CD4-positive, alpha-beta T cell treated with Interleukin-4 for 1 hour (primary cell): ENCODE data around the gene ZCCHC4.

Experiments
- DNase-seq, 2 donors: peaks; one replicate each; pipeline ENCODE4 v3.0.0-alpha.2; 2020 to 2022

ZCCHC4 gene

DNA sequence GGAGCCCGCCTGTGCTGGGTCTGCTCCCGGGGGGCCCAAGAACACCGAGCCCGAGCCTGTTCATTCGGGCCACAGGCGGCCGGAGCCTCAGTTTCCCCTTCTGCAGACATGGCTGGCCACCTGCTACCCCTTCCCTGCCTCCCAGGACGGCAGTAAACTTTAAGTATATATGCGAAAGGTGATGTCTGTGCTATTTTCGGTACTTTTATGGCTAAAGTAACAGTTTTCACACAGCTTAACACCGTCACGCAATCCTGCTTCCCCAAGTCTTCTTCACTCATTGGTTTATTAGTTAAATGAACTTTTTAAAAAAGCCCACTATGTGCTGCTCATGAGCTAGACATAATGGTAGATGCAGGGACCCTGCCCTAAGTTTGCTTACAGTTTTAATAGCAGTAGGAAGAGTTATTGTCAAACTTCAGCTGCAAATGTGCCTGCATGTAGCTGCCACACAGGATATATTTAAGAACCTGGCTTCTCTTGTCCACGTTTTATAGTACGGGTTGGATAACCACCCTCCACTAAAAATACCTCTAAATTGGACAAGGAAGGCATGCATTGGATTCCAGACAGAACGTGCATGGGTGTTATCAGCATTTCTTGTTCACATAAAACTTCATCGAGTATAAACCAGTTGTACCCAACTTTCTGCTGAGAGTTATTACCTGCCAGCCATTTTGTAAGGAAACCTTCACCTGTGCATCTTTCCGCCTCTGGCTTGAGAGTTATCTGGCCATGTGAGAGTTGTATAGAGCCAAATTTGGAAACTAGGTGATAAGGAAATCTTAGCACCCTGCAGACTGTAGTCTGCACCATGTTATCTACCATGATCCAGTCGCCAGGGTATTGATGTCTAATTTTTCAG is 65.2 kb downstream of the ZCCHC4 start:
- DNase-seq: no peak

DNA sequence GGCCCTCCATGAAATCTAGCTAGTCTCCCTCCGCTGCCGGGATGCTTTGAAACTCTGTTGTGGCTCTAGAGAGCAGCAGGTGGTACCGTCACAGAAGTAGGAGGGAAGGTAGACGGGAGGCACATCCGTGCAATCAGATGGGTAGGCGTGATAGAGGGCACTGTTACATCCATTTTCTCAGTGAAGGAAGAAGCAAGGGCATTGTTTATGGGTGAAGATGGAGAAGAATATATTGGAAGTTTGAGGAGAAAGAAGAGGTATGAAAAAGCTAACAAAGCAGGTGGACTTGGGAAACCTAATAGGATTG is 65.8 kb downstream of the ZCCHC4 start:
- no peak for DNase-seq

DNA sequence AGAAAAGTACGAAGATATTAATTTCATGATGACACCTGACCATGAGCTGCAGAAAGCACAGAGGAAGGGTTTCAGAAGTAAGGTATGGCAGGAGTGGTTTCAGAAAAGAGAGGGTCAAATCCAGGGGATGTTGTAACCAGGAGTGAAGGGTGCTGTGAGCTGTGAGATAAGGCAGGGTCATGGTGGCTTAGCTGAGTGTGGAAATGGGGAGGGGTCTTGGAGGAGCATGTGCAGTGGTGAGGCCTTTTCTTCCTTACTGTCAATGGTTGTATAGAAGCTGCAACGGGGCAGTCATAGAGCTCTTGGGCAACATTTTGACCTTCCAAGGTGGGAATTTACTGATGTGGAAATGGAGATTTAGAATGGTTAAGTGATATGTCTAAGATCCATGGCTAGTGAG is 67.0 kb downstream of the ZCCHC4 start:
- no peak for DNase-seq

DNA sequence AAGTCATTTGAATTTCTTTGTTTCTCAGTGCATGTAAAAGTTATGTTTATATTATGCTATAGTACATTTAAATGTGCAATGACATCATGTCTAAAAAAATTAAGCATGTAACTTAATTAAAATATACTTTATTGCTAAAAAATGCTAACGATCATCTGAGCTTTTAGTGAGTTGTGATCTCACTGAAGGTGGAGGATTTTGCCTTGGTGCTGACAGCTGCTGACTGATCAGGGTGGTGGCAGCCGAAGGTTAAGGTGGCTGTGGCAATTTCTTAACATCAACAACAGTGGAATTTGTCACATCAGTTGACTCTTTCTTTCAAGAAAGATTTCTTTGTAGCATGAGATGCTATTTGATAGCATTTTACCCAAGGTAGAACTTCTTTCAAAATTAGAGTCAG is 71.1 kb downstream of the ZCCHC4 start:
- no peak for DNase-seq

DNA sequence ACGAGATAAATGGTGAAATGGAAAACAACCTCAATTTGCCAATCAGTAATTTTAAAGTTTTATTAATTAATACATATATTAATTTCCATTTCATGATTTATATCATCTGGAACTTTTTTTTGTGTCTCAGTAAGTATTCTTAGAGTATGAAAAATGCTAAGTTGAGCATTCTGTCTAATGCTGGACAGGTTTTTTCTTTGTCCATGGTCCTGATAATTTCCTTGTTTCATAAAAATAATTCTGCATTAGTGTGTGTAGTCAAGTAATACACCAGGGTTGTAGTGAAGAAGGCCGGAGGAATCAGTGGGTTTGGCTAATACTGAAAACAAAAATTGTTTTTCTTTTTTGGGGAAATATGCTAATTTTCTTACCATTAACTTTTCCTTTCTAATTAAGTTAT is 74.4 kb downstream of the ZCCHC4 start:
- no peak for DNase-seq

DNA sequence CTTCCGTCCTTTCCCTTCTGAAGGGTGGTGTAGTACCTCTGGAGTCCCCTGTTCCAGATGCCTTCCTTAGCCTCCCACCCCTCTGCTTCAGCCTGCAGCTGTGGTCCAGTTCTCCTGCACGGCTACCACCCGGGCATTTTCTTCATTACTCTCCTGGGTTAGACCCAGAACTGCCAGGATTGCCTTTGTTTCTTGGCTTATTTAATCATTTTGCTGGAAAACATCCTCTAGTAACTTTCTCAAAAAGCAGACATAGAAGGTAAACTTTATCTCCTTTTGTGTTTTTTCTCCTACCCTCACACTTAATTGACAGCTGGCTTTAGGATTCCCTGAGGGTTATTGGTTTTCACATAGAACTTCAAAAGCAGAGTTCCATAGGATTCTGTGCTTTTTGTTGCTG is 84.7 kb downstream of the ZCCHC4 start:
- no peak for DNase-seq

DNA sequence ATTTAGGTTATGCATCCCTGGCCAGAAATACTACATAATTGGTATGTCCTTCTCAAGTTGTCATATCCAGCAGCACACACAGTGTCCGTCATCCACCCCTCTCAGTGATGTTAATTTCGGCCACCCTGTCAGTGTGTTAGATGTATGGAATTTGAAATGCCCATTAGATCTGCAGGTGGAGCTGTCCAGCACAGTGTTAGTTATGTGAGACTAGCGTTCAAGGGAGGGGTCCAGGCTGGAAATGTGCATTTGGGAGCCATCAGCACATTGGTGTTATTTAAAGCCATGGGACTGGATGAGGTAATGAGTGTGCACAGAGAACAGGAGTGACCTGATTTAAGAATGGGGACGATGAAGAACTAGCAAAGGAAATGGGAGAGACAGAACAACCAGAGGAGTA is 86.9 kb downstream of the ZCCHC4 start:
- no peak for DNase-seq

DNA sequence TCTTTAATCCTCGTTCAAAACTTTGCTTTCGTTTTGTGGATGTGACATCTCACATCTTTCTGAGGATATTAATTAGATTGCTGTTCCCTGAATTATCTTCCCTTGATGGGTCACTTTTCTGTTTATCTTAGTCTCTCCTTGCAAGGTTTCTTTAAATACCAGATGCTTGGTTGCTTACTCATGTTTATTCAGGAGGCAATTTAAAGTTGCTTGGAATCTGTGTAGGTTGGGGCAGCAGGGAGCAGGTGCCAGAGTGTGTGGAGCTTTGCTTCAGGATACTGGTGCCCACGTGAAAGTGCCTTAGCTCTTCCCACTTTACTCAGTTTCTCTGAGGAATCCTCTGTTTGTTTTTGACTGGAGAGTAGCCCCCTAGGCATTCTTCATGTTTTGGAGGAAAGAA is 88.5 kb downstream of the ZCCHC4 start:
- DNase-seq: no peak

DNA sequence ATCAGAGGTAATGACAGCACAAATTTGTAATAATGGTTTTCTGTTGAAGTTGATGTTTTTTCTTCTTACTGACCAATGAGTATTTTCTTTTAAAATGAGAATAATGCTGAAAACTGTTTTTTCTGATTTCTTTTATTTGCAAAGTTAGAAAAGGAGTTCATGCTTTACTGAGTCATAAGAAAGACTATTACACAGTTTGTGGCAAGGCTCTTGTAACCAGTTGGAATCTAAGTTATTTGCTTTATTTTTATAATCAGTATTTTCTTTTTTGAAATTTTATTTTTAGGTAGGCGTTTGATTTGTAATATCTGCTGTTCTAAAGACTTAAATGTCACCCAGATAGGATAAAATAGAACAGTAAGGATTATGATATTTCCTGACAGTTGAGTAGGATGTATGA is 89.9 kb downstream of the ZCCHC4 start:
- DNase-seq: no peak

DNA sequence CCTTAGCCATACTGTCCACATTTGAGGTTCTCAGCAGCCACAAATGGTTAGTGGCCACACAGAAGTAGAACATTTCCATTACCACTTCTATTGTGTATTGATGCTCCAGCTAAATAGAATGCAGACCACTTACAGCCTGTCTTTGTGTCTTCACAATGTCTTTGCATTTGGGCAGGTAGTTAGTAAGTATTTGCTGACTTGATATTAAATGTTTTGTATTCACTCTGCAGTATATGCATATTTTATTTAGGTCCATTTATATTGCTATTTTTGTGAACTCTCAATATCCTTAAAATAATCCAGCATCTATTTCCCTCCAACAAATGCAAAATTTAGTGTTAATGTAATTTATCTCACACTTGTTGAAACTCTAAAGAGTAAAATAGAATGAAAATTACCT is 91.1 kb downstream of the ZCCHC4 start:
- DNase-seq: no peak

DNA sequence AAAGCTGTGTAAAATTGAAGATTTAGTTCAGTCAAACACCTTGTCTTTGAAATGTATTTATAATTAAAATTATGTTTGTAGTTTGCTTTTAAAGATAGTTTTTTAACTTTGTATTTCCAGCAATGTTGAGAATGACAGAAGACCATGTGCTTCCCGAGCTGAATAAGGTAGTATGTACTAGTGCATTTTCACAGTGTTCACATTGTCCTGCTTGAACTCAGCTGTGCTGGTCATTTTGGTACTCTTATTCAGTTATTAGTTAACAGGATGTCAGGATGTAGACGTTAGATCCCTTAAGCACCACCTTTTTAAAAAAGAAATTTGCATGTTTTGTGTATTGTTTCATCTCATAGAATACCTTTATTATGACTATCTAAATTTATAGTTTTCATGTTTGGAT is 92.9 kb downstream of the ZCCHC4 start:
- DNase-seq: no peak

DNA sequence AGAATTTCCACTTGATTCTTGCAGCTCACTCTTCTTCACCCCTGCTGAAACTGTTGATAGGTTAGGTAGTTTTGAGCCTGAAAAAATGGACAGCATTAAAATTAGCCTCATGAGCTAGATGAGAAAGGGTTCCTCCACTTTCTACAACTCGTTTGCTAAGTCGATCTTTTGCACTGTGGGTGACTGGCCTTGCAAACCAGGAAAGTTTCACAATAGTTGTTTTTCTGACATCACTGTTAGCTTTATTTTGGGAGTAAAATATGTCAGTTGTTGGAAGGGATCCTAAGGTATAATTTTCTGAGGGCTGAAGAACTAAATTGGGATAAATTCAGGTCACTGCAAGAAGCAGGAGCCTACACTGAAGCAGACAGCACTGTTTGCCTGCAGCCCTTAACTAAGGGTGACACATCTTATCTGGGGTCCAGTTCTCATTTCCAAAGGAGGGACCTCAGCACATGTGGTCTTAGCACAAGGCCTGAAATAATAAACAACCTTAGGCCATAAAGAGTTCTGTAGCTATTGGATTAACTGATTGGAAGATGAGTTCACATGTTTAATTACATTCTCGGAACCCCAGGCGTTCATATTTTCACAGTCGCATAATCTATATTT is 93.6 kb downstream of the ZCCHC4 start:
- DNase-seq: no peak

DNA sequence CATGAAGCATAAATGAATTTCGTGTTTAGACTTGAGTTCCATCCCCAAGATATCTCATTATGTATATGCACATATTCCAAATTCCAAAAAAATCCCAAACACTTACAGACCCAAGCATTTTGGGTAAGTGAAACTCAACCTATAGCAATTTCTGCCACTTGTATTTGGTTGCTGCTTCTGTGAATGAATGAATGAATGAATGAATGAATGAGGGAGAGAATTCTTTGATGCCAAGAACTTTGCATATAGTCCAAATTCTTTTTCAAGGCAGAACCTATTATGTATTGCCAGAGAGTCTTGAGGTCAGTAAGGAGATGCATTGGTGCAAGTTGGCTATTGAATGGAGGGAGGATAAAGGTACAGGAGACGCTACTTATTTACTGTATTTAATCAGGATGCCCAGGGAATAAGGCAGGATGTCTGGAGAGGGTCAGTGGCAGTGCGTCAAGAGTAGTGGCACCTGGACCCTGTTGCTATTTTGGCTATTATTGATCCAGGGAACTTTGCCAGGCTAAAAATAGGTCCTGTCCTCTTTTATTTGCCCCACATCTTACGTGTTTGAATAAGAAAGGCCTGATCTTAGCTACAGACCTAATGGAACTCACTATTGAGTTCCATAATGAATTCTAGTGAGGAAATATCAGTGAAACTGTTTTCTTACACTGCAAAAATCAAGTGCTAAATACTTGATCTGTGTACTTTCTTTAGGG is 98.4 kb downstream of the ZCCHC4 start:
- no peak for DNase-seq

DNA sequence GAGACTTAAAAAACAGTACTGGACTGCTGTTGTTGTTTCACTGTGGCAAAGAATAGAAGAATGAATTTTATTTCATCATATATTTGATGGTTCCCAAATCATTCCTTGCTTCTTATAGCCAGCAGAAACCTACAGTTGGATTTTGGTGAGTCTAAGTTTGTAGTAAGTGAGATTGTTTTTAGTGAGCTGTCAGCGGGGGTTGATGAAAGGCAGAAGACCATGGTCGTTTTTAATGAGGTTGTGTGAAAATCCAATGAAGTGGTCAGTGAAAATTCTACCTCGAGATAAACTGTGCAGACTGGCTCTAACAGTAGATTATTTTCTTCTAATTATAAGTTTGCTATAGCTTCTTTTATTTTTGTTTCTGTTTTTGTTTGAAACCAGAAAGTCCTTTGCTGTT is 100.7 kb downstream of the ZCCHC4 start:
- DNase-seq: no peak

DNA sequence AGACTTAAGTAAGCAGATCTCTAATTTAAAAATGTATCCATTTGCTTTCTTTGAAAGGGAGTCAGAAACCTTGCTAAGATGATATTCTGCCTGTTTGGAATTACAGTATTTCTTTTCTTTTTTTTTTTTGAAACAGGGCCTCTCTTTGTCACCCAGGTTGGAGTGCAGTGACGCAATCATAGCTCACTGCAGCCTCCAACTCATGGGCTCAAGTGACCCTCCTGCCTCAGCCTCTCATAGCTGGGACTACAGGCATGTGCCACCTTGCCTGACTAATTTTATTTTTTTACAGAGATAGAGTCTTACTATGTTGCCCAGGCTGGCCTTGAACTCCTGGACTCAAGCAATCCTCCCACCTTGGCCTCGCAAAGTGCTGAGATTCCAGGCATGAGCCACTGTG is 104.4 kb downstream of the ZCCHC4 start:
- no peak for DNase-seq
